IMR-90 (cell line): ENCODE measurements around the gene AQP12B. TPM values are rescaled to one million over a fixed set of nuclear protein-coding genes. Genes with fewer than 3 reads are reported as not detected.
"Not testable (repeated sequence)": the region's sequence is repeated elsewhere in the genome, so short reads cannot be mapped to it uniquely, and the experiment has no call there.

Experiments used
- ATAC-seq: fragments of 200-7000 bp; cut with Tn5 transposase; 2 replicates; pipeline ENCODE4 v1.9.1; 2020; ENCODE audit warnings: low read depth, mild to moderate bottlenecking, moderate library complexity
- BruUV-seq: library from RNA; stranded (reverse); fragments of 400-500 nt; replicated peaks from 2 replicates; lab custom pipeline; 2021; lab: Mats Ljungman, UMichigan
- CTCF ChIA-PET: fragments of 300-600 bp; formaldehyde crosslinking; extraction: SDS; loops from one replicate; lab custom pipeline; 2021; ENCODE audit warnings: antibody characterized with exemption; lab: Yijun Ruan, JAX
- POLR2A ChIA-PET: fragments of 300-600 bp; sonication (Branson Sonifier 250); formaldehyde crosslinking; loops from one replicate; lab custom pipeline; 2022; ENCODE audit warnings: antibody characterized with exemption; ENCODE audit not compliant: unreplicated experiment; lab: Charles Lee
- DNase-seq: peaks from one replicate; pipeline ENCODE4 v3.0.0; 2013
- H2AFZ ChIP-seq: replicated peaks from 2 replicates; pipeline ENCODE3; 2013; ENCODE audit warnings: low read length, mild to moderate bottlenecking; ENCODE audit not compliant: poor library complexity
- H2AK5ac ChIP-seq: 2 replicates; pipeline ENCODE4 v1.6.1; 2013; ENCODE audit warnings: low read depth, low read length, inconsistent platforms
- H2AK9ac ChIP-seq: replicated peaks from 2 replicates; pipeline ENCODE3; 2013; ENCODE audit warnings: mild to moderate bottlenecking, low read depth, low read length, moderate library complexity; ENCODE audit not compliant: poor library complexity
- H2BK120ac ChIP-seq: 2 replicates; pipeline ENCODE4 v1.6.1; 2013; ENCODE audit warnings: low read depth, low read length, inconsistent platforms
- H2BK15ac ChIP-seq: 3 replicates; pipeline ENCODE4 v1.6.1; 2013; ENCODE audit warnings: low read depth, low read length, inconsistent platforms
- H2BK20ac ChIP-seq: 2 replicates; pipeline ENCODE4 v1.6.1; 2013; ENCODE audit warnings: low read depth, mild to moderate bottlenecking, inconsistent platforms, low read length, moderate library complexity
- H2BK5ac ChIP-seq: 2 replicates; pipeline ENCODE4 v1.6.1; 2013; ENCODE audit warnings: mild to moderate bottlenecking, low read depth, low read length, inconsistent platforms; ENCODE audit not compliant: poor library complexity, severe bottlenecking
- H3K14ac ChIP-seq: replicated peaks from 2 replicates; pipeline ENCODE4 v1.6.1; 2013; ENCODE audit warnings: low read depth, low read length, inconsistent platforms
- H3K18ac ChIP-seq: 2 replicates; pipeline ENCODE4 v1.6.1; 2013; ENCODE audit warnings: low read depth, low read length, control low read depth
- H3K23ac ChIP-seq: 2 replicates; pipeline ENCODE4 v1.6.1; 2013; ENCODE audit warnings: low read depth, low read length, inconsistent platforms
- H3K27ac ChIP-seq: 2 replicates; pipeline ENCODE4 v1.5.1; 2013; ENCODE audit warnings: mild to moderate bottlenecking, control low read depth, low read length; ENCODE audit not compliant: insufficient read depth
- H3K27me3 ChIP-seq: 2 replicates; pipeline ENCODE4 v1.6.1; 2013; ENCODE audit warnings: low read length; ENCODE audit not compliant: control insufficient read depth, insufficient read depth
- H3K36me3 ChIP-seq: 2 replicates; pipeline ENCODE4 v1.6.1; 2013; ENCODE audit warnings: low read length, mixed read lengths; ENCODE audit not compliant: control insufficient read depth, insufficient read depth
- H3K4ac ChIP-seq: 2 replicates; pipeline ENCODE4 v1.6.1; 2013; ENCODE audit warnings: low read depth, low read length, inconsistent platforms
- H3K4me1 ChIP-seq: 2 replicates; pipeline ENCODE4 v1.6.1; 2013; ENCODE audit warnings: low read length, mixed read lengths; ENCODE audit not compliant: control insufficient read depth, insufficient read depth
- H3K4me2 ChIP-seq: 2 replicates; pipeline ENCODE4 v1.6.1; 2013; ENCODE audit warnings: low read depth, mild to moderate bottlenecking, control low read depth, low read length, moderate library complexity
- H3K4me3 ChIP-seq: 2 replicates; pipeline ENCODE4 v1.5.1; 2013; ENCODE audit warnings: low read depth, mild to moderate bottlenecking, control low read depth, low read length, moderate library complexity; ENCODE audit not compliant: insufficient read depth
- H3K56ac ChIP-seq: 2 replicates; pipeline ENCODE4 v1.6.1; 2013; ENCODE audit warnings: low read length, inconsistent platforms; ENCODE audit not compliant: insufficient read depth; ENCODE audit errors: extremely low read depth
- H3K79me1 ChIP-seq, 2 experiments: 2 replicates each; pipeline ENCODE4 v1.6.1; 2013; ENCODE audit warnings: low read length in 2 of 2, inconsistent platforms in 1 of 2, low read depth in 1 of 2
- H3K9ac ChIP-seq: 2 replicates; pipeline ENCODE4 v1.6.1; 2013; ENCODE audit warnings: low read depth, low read length, control low read depth
- H3K9me1 ChIP-seq: 2 replicates; pipeline ENCODE4 v1.6.1; 2013; ENCODE audit warnings: low read length, inconsistent platforms; ENCODE audit not compliant: insufficient read depth
- H3K9me3 ChIP-seq: 2 replicates; pipeline ENCODE4 v1.6.1; 2013; ENCODE audit warnings: low read length; ENCODE audit not compliant: control insufficient read depth, insufficient read depth
- H4K20me1 ChIP-seq: 2 replicates; pipeline ENCODE4 v1.6.1; 2013; ENCODE audit warnings: low read length, inconsistent platforms; ENCODE audit not compliant: insufficient read depth
- H4K5ac ChIP-seq: 2 replicates; pipeline ENCODE4 v1.6.1; 2013; ENCODE audit warnings: mild to moderate bottlenecking, low read depth, low read length, control low read depth
- H4K8ac ChIP-seq, 2 experiments: 2 replicates each; pipeline ENCODE4 v1.6.1; 2013; ENCODE audit warnings: low read depth in 2 of 2, low read length in 2 of 2, control low read depth in 1 of 2, inconsistent platforms in 1 of 2
- H4K91ac ChIP-seq: 2 replicates; pipeline ENCODE4 v1.6.1; 2013; ENCODE audit warnings: low read depth, low read length, inconsistent platforms; ENCODE audit not compliant: insufficient read depth
- BHLHE40 ChIP-seq: fragments of 150-350 bp; IDR thresholded peaks from 2 replicates; pipeline ENCODE4 v1.6.1; 2016; ENCODE audit warnings: mild to moderate bottlenecking, low read depth, low read length
- WGBS, 2 experiments: methylation state at CpG; one replicate each; pipeline versions ENCODE4 v1.1.5 to v1.1.7; 2013; ENCODE audit warnings: missing lambda C conversion rate in 2 of 2; ENCODE audit not compliant: insufficient read length in 1 of 2; ENCODE audit errors: extremely low coverage in 2 of 2; 5-methylcytosine and 5-hydroxymethylcytosine counted together
- dilution Hi-C: fragments of 300-500 bp; cut with HindIII; formaldehyde crosslinking; loops from one replicate; pipeline ENCODE4 v1.14.3; 2018; ENCODE audit warnings: low sequenced_read_pairs; ENCODE audit not compliant: unreplicated experiment
- in situ Hi-C: fragments of 300-500 bp; cut with MboI; formaldehyde crosslinking; loops from 3 replicates; pipeline ENCODE4 v1.14.3; 2019; ENCODE audit warnings: low sequenced_read_pairs, inconsistent platforms, mixed read lengths
- intact Hi-C: fragments of 100-400 bp; cut with micrococcal nuclease; formaldehyde crosslinking; loops from 2 replicates; pipeline ENCODE4 v1.10.0; 2022
- polyA plus RNA-seq, 3 experiments: library from polyadenylated mRNA; depleted of rRNA; stranded (reverse); fragments of >200 nt; gene quantifications; 2 replicates each; pipeline ENCODE4 v1.2.3, GENCODE V29; 2012; ENCODE audit warnings: low replicate concordance in 1 of 3
- total RNA-seq: library from RNA; depleted of rRNA; stranded (reverse); fragments of >200 nt; gene quantifications from 2 replicates; pipeline ENCODE4 v1.2.3, GENCODE V29; 2012

AQP12B gene
- total and polyA plus RNA-seq, 2 of the 4 experiments (the other 2 are of a cell fraction): not detected

GRCh38 chr2:240662681-240663080 is 20.0 kb downstream of the AQP12B start:
- H3K27me3 ChIP-seq: peaks cover 8% of the 10 kb centered on the region; the same call in 1 of the 2 replicates
- TF ChIP-seq BHLHE40: no peak
- H3K9me3 ChIP-seq: peaks cover 3% of the 10 kb centered on the region; the same call in 1 of the 2 replicates
- no peak overlapping the region for H3K9ac ChIP-seq
- no peak overlapping the region for H3K14ac ChIP-seq
- no peaks in the 10 kb centered on the region for H3K79me1 ChIP-seq
- WGBS, 2 experiments: no CpG with 5 or more reads among the region's 3 CpGs
- no peak overlapping the region for H3K56ac ChIP-seq
- H4K5ac ChIP-seq: no peak overlapping the region
- intact Hi-C loops: loop anchor here (10.0 kb wide), 1 partner anchor 142 kb away; no protein-coding TSS in a partner anchor
- dilution Hi-C loops: no loop called here
- H2BK120ac ChIP-seq: no peak overlapping the region
- no peaks in the 10 kb centered on the region for H3K4me1 ChIP-seq
- no peak overlapping the region for H4K8ac ChIP-seq
- no peak overlapping the region for H3K18ac ChIP-seq
- no peak overlapping the region for H2BK15ac ChIP-seq
- H3K36me3 ChIP-seq: no peaks in the 10 kb centered on the region
- H2AK9ac ChIP-seq: no peak overlapping the region
- CTCF ChIA-PET: no interaction called here
- no peaks in the 10 kb centered on the region for H4K20me1 ChIP-seq
- no peak overlapping the region for H3K23ac ChIP-seq
- no peak overlapping the region for H2BK20ac ChIP-seq
- POLR2A ChIA-PET: no interaction called here
- H2BK5ac ChIP-seq: no peak overlapping the region
- no peak overlapping the region for H3K4ac ChIP-seq
- ATAC-seq (no peak), DNase-seq (no peak)
- H3K9me1 ChIP-seq: no peaks in the 10 kb centered on the region
- H3K4me2 ChIP-seq: no peak overlapping the region
- H2AFZ ChIP-seq: no peak overlapping the region
- BruUV-seq: no TSS peak
- in situ Hi-C loops: no loop called here
- no peak overlapping the region for H4K91ac ChIP-seq
- no peak overlapping the region for H2AK5ac ChIP-seq
- H3K4me3 ChIP-seq: no peak overlapping the region
- H3K27ac ChIP-seq: no peak overlapping the region

- dilution Hi-C loops, H3K4ac ChIP-seq, H3K9ac ChIP-seq, H2BK15ac ChIP-seq, H4K8ac ChIP-seq, H3K18ac ChIP-seq, CTCF ChIA-PET, H3K27ac ChIP-seq, H4K20me1 ChIP-seq, H3K79me1 ChIP-seq, H2AK5ac ChIP-seq, H3K4me1 ChIP-seq, H3K4me3 ChIP-seq, H3K23ac ChIP-seq, H2AK9ac ChIP-seq, H4K5ac ChIP-seq, H3K4me2 ChIP-seq, H3K9me3 ChIP-seq, BruUV-seq, H3K56ac ChIP-seq, H2BK5ac ChIP-seq, H2AFZ ChIP-seq, DNase-seq, in situ Hi-C loops, H3K14ac ChIP-seq, H2BK20ac ChIP-seq, H3K36me3 ChIP-seq, H4K91ac ChIP-seq, H2BK120ac ChIP-seq, POLR2A ChIA-PET, ATAC-seq, H3K9me1 ChIP-seq: not testable (repeated sequence)
- no CpG with 5 or more reads among the region's 7 CpGs for WGBS, 2 experiments
- peaks cover 14% of the 10 kb centered on the region for H3K27me3 ChIP-seq
- intact Hi-C loops: loop anchor here (10.0 kb wide), 1 partner anchor 145 kb away; no protein-coding TSS in a partner anchor
Measured at GRCh38 chr2:240659883-240660282, 22.8 kb downstream of the AQP12B start.
